Measurements from ENCODE around the gene ETV5.

ETV5 gene

GRCh38 chr3:186121968-186122367, 13.1 kb upstream of the ETV5 start:
- no peak for DNase-seq

DNA sequence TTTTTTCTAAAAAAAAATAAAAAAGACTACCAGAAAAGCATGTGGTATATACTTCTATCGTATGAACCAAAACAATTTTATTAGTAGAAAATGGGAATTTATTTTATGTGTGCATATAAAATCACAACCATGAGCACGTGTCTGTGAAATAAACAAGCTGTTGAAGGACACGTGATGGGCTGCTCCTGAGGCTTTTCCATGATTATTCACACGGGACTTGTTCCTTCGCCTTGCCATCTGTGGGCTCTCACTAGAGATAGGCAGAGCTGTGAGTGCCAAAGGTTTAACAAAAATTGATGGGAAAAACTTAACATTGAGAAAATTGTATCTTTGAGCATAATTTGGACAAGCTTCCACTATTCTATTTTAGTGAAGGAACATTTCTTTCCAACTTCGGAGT, 12.4 kb upstream of the ETV5 start:
- no peak for DNase-seq

GRCh38 chr3:186119499-186119898, 10.6 kb upstream of the ETV5 start:
- DNase-seq: no peak

DNA sequence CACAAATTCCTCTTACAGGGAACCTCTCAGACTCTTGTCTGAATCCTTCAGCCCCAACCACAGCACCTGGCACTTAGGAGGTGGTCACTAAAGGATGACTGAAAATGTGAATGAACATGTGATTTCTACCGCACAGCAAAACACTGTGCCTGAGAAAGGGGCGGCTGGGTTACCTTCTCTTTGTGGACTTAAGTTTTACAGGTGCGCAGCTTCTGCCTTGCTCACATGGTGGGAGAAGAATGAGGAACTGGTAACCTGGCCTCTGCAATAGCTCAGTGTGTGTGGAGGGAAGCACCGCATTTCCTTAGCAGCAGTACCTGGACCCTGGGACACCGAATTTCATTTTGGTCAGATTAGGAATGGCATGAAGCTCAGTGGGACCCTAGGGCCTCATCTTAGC, 9.8 kb upstream of the ETV5 start:
- no peak for DNase-seq

- no peak for DNase-seq
These were observed 8.7 kb upstream of the ETV5 start for GRCh38 chr3:186117521-186118134.

GRCh38 chr3:186115239-186115996, 6.5 kb upstream of the ETV5 start:
- no peak for DNase-seq

DNA sequence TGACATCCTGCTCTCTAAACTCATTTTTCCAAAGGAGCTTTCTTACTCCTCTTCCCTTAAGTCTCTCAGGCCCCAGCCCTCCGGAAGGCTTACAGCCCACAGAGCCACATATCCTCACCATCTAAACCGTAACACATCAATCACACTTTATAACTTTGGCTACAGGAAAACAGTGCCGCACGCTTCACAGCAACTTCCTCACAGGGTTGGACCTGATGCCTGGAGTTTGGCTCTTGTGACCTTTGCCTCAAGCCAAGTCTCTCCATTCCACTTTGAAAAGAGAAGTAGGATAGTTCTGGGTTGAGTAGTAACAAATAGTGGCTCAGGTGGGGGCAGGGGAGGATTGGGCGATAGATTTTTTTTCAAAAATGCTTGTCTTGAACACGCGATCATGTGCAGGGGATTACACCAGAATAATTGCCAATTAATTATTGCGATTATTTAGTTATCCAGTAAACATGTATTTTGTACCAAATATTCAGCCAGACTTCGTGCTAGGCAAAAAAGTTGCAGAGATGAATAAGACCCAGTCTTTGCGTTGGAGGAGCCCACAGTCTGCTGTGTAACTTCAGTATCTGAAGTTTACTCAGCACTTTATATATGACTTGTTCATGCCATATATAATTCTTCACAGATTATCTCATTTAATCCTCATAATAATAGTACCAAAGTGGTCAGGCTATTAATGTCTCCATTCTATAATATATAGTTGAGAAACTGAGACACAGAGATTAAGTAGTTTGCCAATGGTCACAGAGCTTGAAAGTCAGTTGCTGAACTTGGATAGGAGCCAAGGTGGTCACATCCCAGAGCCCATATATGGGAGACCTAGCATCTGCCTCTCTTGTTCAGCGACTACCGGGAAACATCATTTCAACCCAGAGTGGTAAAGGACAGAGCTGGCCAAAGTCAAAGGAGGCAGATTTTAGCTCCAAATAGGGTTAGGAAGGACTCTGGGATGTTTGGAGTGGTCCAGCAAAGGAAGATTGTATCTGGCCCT, 2.4 kb upstream of the ETV5 start:
- no peak for DNase-seq

- peak; percentile 27 for DNase-seq
These were observed 1.3 kb upstream of the ETV5 start for GRCh38 chr3:186109897-186110803.

DNA sequence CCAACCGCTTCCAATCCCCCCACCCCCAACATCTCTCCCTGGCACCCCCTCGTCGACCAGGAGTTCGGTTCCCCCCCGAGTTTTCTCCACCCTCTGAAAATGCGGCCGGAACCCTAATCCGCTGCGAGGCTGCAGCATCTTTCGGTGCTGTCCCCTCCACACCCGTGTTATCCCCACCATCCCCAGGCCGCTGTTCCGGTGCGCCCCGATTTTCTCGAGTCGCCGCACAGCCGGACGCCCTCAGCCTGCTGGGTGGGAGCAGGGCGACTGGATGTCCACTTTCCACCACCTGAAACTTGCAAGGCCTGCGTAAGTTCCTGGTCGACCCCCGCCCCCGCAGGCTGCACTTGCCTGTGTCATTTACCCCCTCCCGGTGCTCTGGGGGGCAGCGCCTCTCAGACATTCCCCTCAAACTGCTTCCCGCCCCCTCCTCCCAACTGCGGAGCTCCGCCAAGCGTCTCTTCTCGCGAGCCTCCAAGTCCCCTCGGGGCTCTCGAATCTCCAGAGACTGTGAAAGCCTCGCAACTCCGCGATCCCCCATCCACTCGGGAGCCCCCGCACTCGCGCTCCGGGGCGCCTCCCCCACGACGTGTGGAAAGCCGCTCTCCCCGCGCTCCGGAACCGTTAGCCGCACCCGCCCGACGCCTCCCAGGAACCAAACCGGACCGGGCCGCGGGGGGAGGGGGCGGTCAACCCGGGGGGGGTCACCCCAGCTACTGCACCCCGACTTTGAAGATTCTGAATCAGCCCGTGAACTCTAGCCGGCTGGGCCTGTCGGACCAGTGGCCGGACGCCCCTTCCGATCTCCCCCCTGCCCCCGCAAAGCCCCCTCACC, 566 bp downstream of the ETV5 start:
- peak; percentile 27 for DNase-seq

DNA sequence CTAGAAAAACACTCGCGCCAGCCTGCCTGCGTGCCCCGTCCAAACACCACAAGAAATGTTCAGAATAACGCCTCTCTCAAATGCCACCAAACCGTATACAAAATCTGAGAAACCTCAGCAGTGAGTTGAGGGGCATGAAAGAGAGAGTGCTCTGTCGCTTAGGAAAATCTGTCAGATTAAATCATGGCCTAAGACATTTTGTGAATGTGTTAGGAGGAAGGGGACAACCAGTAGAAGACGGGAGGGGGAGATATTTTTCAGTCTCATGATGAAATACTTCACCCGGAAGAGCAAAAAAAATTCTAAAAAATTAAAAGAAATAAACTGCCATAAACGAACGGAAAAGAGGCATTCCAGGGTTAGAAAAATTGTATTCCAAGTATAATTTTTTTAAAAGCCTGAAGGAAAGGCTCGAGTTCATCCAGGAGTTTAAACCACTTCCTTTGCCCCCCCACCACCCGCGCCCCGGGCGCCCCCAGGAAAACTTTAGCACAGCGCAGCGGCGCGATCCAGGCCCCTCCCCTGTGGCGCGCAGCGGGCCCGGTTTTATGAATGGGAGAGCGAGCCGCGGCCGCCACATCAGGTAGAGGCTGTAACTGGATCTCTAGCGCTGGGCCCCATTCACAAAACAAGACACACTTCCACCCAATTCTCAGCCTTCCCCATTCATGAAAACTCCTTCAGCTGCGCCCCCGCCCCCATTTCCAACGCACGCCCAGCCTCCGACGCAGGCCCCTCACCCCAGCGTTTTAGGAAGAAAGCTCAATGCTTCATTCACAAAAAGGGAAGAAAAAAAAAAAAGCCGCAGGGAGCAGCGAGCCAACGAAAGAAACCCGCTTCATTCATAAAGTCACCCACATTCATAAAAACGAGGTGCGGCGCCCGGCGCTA, 1.4 kb downstream of the ETV5 start:
- DNase-seq: peak; percentile 54

GRCh38 chr3:186105543-186105942, 3.3 kb downstream of the ETV5 start:
- DNase-seq: no peak

- DNase-seq: no peak
These were observed 6.2 kb downstream of the ETV5 start for GRCh38 chr3:186102687-186103086.

DNA sequence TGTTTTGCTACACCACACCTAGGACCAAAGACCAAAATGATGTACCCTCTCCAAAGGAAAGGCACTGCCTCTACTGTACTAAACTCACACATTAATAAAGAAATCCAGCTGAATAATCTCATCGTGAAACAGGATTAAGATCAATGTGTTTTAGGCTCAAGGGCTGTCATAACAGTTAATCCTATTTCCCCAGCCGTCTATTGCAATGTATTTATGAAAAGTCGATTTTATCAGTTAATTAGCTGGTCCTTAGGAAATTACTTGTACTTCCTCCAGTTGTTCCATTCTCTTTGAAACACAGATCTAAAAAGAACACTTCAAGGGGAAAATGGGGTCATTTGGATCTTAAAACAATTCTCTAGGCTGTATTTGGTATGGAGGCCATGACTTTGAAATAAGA, 8.5 kb downstream of the ETV5 start:
- no peak for DNase-seq

DNA sequence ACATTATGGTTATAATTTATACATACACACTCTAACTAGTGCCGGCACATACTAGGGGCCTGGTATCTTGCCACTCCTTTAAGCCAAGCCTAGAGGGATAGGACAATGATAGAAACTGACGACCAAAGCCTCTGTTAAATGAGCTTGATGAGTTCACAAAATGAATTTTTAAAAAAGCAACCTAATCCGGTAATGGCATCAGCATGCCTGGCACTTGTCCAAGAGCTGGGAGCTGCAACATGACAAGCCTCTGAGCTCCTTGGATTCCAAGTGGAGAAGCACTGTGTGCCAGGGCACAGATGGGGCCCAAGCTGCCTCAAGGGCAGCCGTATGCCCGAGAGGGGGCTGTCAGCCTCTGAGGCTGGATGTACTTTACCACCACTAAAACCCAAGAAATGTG, 9.7 kb downstream of the ETV5 start:
- no peak for DNase-seq

DNA sequence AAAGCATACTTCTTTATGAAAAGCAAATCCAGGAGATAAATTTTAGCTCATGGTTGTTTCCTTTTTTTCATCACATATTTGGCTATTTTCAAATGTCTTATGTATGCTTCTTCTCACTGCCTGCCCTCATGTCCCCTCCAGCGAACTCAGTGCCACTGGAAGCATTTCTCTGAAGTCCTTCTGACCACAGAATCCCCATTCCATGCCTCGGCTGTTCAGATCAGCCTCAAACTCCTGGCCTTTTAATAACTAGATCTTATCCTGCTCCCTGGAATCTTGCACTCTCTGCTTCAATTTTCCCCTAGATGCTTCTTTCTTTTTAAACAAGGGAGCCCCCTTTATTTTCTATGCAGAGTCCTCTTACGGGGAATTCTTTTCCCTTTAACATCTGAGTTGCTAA, 10.1 kb downstream of the ETV5 start:
- no peak for DNase-seq

- DNase-seq: no peak
These were observed 11.0 kb downstream of the ETV5 start for GRCh38 chr3:186097663-186098451.

- DNase-seq: no peak
These were observed 11.6 kb downstream of the ETV5 start for GRCh38 chr3:186097317-186097662.

DNA sequence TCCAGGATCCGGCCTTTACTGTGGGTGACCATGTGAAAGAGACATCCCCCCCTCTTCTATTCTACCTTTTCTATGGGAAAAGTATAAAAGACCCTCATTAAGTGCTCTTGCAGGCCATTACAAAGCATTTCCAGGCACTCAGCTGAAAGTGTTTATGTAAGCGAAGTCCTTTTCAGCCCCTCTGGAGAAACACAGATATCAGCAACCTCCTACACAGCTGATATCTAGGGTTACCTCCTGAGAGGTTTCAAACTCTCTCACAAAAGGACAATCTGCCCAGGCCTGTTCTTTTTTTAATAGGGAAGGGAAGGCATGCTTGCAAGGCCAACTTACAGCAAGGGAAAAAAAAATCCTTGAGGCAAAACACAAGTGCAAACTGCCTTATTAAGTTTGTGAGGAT, 12.6 kb downstream of the ETV5 start:
- no peak for DNase-seq

GRCh38 chr3:186095561-186096081, 13.3 kb downstream of the ETV5 start:
- DNase-seq: no peak
